GM12891 (cell line): ENCODE results near the gene LEMD2.

Experiments
- POLR2A ChIP-seq: IDR thresholded peaks from 2 replicates; pipeline ENCODE4 v1.6.1; 2011; ENCODE audit warnings: low read depth, low read length, control low read depth
- TAF1 ChIP-seq: IDR thresholded peaks from 2 replicates; pipeline ENCODE4 v1.6.1; 2011; ENCODE audit warnings: low read depth, low read length, control low read depth

GRCh38 chr6:33766921-33767907 lies 21.7 kb downstream of the LEMD2 start:
- TF ChIP-seq POLR2A (no peak), TAF1 (no peak)
